HepG2 (cell line): ENCODE results near the gene TRMT1. TPM values are rescaled to one million over a fixed set of nuclear protein-coding genes. Genes with fewer than 3 reads are reported as not detected.

ENCODE experiments used
- ATAC-seq: fragments of 200-7000 bp; cut with Tn5 transposase; 3 replicates; pipeline ENCODE4 v1.9.1; 2020; ENCODE audit warnings: mild to moderate bottlenecking, moderate library complexity
- BruUV-seq: library from RNA; stranded (reverse); fragments of 400-500 nt; replicated peaks from 2 replicates; lab custom pipeline; 2021; lab: Mats Ljungman, UMichigan
- CTCF ChIA-PET: fragments of 300-600 bp; formaldehyde crosslinking; extraction: SDS; loops from one replicate; lab custom pipeline; 2021; ENCODE audit warnings: low total read pairs, inconsistent platforms, low intra/inter-chr PET ratio; lab: Yijun Ruan, JAX
- POLR2A ChIA-PET: fragments of 350-600 bp; sonication (Branson Sonifier 250); formaldehyde crosslinking; loops from one replicate; lab custom pipeline; 2020; ENCODE audit warnings: antibody characterized with exemption, inconsistent platforms; lab: Yijun Ruan, JAX
- DNase-seq: peaks from one replicate; pipeline ENCODE4 v3.0.0-alpha.2; 2015; ENCODE audit warnings: low spot score
- FAIRE-seq: peaks from 3 replicates; lab custom pipeline; 2011; peaks lifted over from hg19 to GRCh38; lab: Jason Lieb, UNC
- H2AFZ ChIP-seq: one replicate; pipeline ENCODE4 v1.6.1; 2011; ENCODE audit warnings: low read length, inconsistent platforms
- H3K27ac ChIP-seq: fragments of 300-600 bp; 3 replicates; pipeline ENCODE4 v1.8.0; 2011; ENCODE audit warnings: mixed run types, mild to moderate bottlenecking, mixed read lengths, low read length, inconsistent platforms; ENCODE audit not compliant: insufficient read depth; ENCODE audit errors: extremely low read length
- H3K27me3 ChIP-seq, 2 experiments: fragments of 200-600 bp in 1 of 2; 2 replicates in 1 of 2; 3 replicates in 1 of 2; pipeline versions ENCODE4 v1.6.0 to v1.8.0; 2011; ENCODE audit warnings: low read length in 2 of 2, mild to moderate bottlenecking in 2 of 2, moderate library complexity in 2 of 2, inconsistent platforms in 1 of 2; ENCODE audit not compliant: insufficient read depth in 2 of 2, control insufficient read depth in 1 of 2
- H3K36me3 ChIP-seq, 2 experiments: fragments of 200-600 bp in 1 of 2; replicated peaks in 1 of 2; 2 replicates in 1 of 2; 3 replicates in 1 of 2; pipeline versions ENCODE4 v1.5.1 to v1.8.0; 2011; ENCODE audit warnings: low read length in 2 of 2, inconsistent platforms in 1 of 2; ENCODE audit not compliant: insufficient read depth in 2 of 2, control insufficient read depth in 1 of 2
- H3K4me1 ChIP-seq: 2 replicates; pipeline ENCODE4 v1.5.1; 2012; ENCODE audit warnings: low read length, inconsistent platforms; ENCODE audit not compliant: insufficient read depth
- H3K4me2 ChIP-seq: 2 replicates; pipeline ENCODE4 v1.6.0; 2011; ENCODE audit warnings: low read depth, low read length, inconsistent platforms
- H3K4me3 ChIP-seq, 3 experiments: fragments of 200-600 bp in 1 of 3; sonication (generic), shearing (Covaris generic) in 1 of 3; replicated peaks in 1 of 3; 2 replicates each; pipeline ENCODE4 v1.5.1; 2011 to 2016; ENCODE audit warnings: low read length in 3 of 3, inconsistent platforms in 2 of 3, low read depth in 2 of 3, mild to moderate bottlenecking in 2 of 3, control low read depth in 1 of 3, mixed read lengths in 1 of 3; ENCODE audit not compliant: insufficient read depth in 1 of 3
- H3K79me2 ChIP-seq: one replicate; pipeline ENCODE4 v1.6.1; 2011; ENCODE audit warnings: low read length, inconsistent platforms; ENCODE audit not compliant: insufficient read depth
- H3K9ac ChIP-seq: 2 replicates; pipeline ENCODE4 v1.6.0; 2011; ENCODE audit warnings: mild to moderate bottlenecking, low read depth, low read length, inconsistent platforms; ENCODE audit not compliant: insufficient read depth
- H3K9me3 ChIP-seq: 2 replicates; pipeline ENCODE4 v1.5.1; 2012; ENCODE audit warnings: mild to moderate bottlenecking, low read length
- H4K20me1 ChIP-seq: 2 replicates; pipeline ENCODE4 v1.6.0; 2011; ENCODE audit warnings: inconsistent platforms, mild to moderate bottlenecking, low read length, moderate library complexity; ENCODE audit not compliant: insufficient read depth
- DZIP1 ChIP-seq: sonication (generic); formaldehyde crosslinking; IDR thresholded peaks from 2 replicates; pipeline ENCODE4 v1.5.0; 2020; ENCODE audit warnings: mild to moderate bottlenecking, missing genetic modification reagents
- FLYWCH1 ChIP-seq: sonication (generic); formaldehyde crosslinking; IDR thresholded peaks from 2 replicates; pipeline ENCODE4 v1.8.1; 2023; ENCODE audit warnings: mild to moderate bottlenecking, missing genetic modification reagents
- MBD4 ChIP-seq: IDR thresholded peaks from 2 replicates; pipeline ENCODE4 v1.6.1; 2012; ENCODE audit warnings: low read length, inconsistent platforms, borderline replicate concordance
- PLSCR1 ChIP-seq: sonication (generic); formaldehyde crosslinking; IDR thresholded peaks from 2 replicates; pipeline ENCODE4 v1.5.0; 2020; ENCODE audit warnings: missing genetic modification reagents, mild to moderate bottlenecking, borderline replicate concordance
- RBM39 ChIP-seq: fragments of 200-400 bp; formaldehyde crosslinking; IDR thresholded peaks from one replicate; pipeline ENCODE4 v1.6.1; 2018; ENCODE audit warnings: antibody characterized with exemption, mild to moderate bottlenecking, low read depth, low read length; ENCODE audit not compliant: poor library complexity, severe bottlenecking
- RFX3 ChIP-seq: IDR thresholded peaks from 2 replicates; pipeline ENCODE4 v1.6.1; 2016; ENCODE audit warnings: missing biosample characterization, missing genetic modification reagents
- RFX5 ChIP-seq: IDR thresholded peaks from 2 replicates; pipeline ENCODE4 v1.6.1; 2011; ENCODE audit warnings: low read depth, low read length, improper control_type of control experiment
- SP1 ChIP-seq, 2 experiments: fragments of 450-650 bp in 1 of 2; sonication (generic) in 1 of 2; formaldehyde crosslinking in 1 of 2; IDR thresholded peaks; 2 replicates each; pipeline versions ENCODE4 v1.4.0 to v1.6.1; 2016 to 2020; ENCODE audit warnings: missing genetic modification reagents in 1 of 2
- SP5 ChIP-seq: IDR thresholded peaks from 2 replicates; pipeline ENCODE4 v1.6.1; 2016; ENCODE audit warnings: low read depth, borderline replicate concordance
- SRSF1 ChIP-seq: fragments of 200-400 bp; formaldehyde crosslinking; optimal IDR thresholded peaks from 2 replicates; pipeline ENCODE3; 2017; ENCODE audit warnings: mild to moderate bottlenecking, low read depth, low read length, moderate library complexity
- ZKSCAN1 ChIP-seq: fragments of 150-350 bp; IDR thresholded peaks from 2 replicates; pipeline ENCODE4 v1.6.1; 2014; ENCODE audit warnings: low read length
- ZNF543 ChIP-seq: sonication (generic); formaldehyde crosslinking; IDR thresholded peaks from 2 replicates; pipeline ENCODE4 v1.4.0; 2020; ENCODE audit warnings: mild to moderate bottlenecking, missing genetic modification reagents
- ZNF557 ChIP-seq: sonication (generic); formaldehyde crosslinking; IDR thresholded peaks from 2 replicates; pipeline ENCODE4 v1.4.0; 2020; ENCODE audit warnings: missing genetic modification reagents
- ZNF629 ChIP-seq: sonication (generic); formaldehyde crosslinking; conservative IDR thresholded peaks from 2 replicates; pipeline ENCODE4 v1.5.0; 2020; ENCODE audit warnings: missing genetic modification reagents
- ZNF670 ChIP-seq: sonication (generic); formaldehyde crosslinking; IDR thresholded peaks from 2 replicates; pipeline ENCODE4 v1.8.0; 2022; ENCODE audit warnings: mild to moderate bottlenecking, missing genetic modification reagents, borderline replicate concordance
- ZZZ3 ChIP-seq: sonication (generic); formaldehyde crosslinking; IDR thresholded peaks from 2 replicates; pipeline ENCODE4 v1.4.0; 2020; ENCODE audit warnings: missing genetic modification reagents, mild to moderate bottlenecking, borderline replicate concordance
- WGBS: methylation state at CpG from one replicate; pipeline ENCODE4 v1.1.6; 2017; ENCODE audit warnings: low lambda C conversion rate; 5-methylcytosine and 5-hydroxymethylcytosine counted together
- in situ Hi-C: cut with HindIII; loops from 2 replicates; pipeline ENCODE4 v1.10.0; 2017; ENCODE audit warnings: low pct_unique_long_range_greater_than_20kb; ENCODE audit not compliant: extremely low pct_ligation_motif_present
- intact Hi-C: fragments of 100-400 bp; cut with micrococcal nuclease; formaldehyde crosslinking; loops from one replicate; pipeline ENCODE4 v1.10.0; 2022; ENCODE audit not compliant: unreplicated experiment
- polyA plus RNA-seq, 8 experiments: library from polyadenylated mRNA; depleted of rRNA in 3 of 8; stranded (reverse) in 7 of 8; unstranded in 1 of 8; fragments of >200 nt; fragmentation: Illumina TruSeq in 4 of 8; extraction: Trizol in 4 of 8; gene quantifications; 2 replicates each; pipeline versions ENCODE4 v1.2.1 to v1.2.3, GENCODE V29; 2011 to 2016; ENCODE audit warnings: low read depth in 4 of 8, missing spikeins in 1 of 8, mixed read lengths in 1 of 8; ENCODE audit not compliant: insufficient read depth in 1 of 8
- total RNA-seq, 5 experiments: library from RNA; depleted of rRNA; stranded (reverse); fragments of >200 nt; fragmentation: Illumina TruSeq; extraction: Trizol; gene quantifications; 2 replicates each; pipeline ENCODE4 v1.2.3, GENCODE V29; 2016; ENCODE audit warnings: low read depth in 1 of 5
- TF ChIP-seq, protein P1 (sequence below): sonication (generic); formaldehyde crosslinking; IDR thresholded peaks from 2 replicates; pipeline ENCODE4 v1.5.0; 2020; ENCODE audit warnings: mild to moderate bottlenecking, missing genetic modification reagents

The TRMT1 gene
- total and polyA plus RNA-seq, 2 of the 13 experiments (the other 11 are each of a cell fraction or from before 2014, with no cell fraction given): 35.5 to 44.1 TPM

DNA sequence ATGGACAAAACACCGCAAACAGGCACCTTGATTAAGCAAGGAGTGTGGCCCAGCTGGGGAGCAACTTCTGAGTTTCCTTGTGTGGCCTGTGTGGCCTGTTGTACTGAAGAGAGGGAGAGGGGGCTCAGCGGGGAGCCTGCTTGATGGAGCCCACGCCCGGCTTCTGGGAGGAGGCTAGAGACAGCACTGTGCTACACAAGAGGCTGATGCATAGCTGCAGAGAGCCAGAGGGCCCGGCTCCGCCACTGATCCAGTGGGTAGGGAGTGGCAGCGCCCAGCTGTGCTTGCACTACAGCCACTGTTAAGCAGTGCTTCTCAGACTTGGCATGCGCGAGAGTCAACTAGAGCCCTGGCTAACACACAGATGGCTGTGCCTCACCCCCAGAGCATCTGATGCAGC is 32.9 kb downstream of the TRMT1 start:
- H3K9me3 ChIP-seq: no peaks in the 10 kb centered on the region
- peaks cover 7 to 32% of the 10 kb centered on the region in 2 experiments; a peak in 4 of 5 replicates for H3K36me3 ChIP-seq
- H3K79me2 ChIP-seq: no peaks in the 10 kb centered on the region
- in situ Hi-C loops: no loop called here
- CTCF ChIA-PET: no interaction called here
- BruUV-seq: no TSS peak
- no peak for TF ChIP-seq SP1 (IDR thresholded peaks at IDR 0.05)
- no peak for TF ChIP-seq SP1 (CRISPR knock-in tag; IDR thresholded peaks at IDR 0.05)
- TF ChIP-seq ZNF629 (CRISPR knock-in tag): no peak
- TF ChIP-seq DZIP1 (CRISPR knock-in tag): no peak
- no peak for TF ChIP-seq FLYWCH1 (CRISPR knock-in tag)
- no peak for TF ChIP-seq SRSF1
- TF ChIP-seq RFX5: no peak
- TF ChIP-seq RFX3: no peak
- TF ChIP-seq ZNF670 (CRISPR knock-in tag): no peak
- TF ChIP-seq ZNF557 (CRISPR knock-in tag): no peak
- no peak for TF ChIP-seq MBD4
- TF ChIP-seq ZKSCAN1: no peak
- no peak for TF ChIP-seq PLSCR1
- no peak for TF ChIP-seq SP5 (CRISPR knock-in tag)
- no peak for TF ChIP-seq RBM39
- no peak for TF ChIP-seq ZNF543 (CRISPR knock-in tag)
- TF ChIP-seq, protein P1, sequence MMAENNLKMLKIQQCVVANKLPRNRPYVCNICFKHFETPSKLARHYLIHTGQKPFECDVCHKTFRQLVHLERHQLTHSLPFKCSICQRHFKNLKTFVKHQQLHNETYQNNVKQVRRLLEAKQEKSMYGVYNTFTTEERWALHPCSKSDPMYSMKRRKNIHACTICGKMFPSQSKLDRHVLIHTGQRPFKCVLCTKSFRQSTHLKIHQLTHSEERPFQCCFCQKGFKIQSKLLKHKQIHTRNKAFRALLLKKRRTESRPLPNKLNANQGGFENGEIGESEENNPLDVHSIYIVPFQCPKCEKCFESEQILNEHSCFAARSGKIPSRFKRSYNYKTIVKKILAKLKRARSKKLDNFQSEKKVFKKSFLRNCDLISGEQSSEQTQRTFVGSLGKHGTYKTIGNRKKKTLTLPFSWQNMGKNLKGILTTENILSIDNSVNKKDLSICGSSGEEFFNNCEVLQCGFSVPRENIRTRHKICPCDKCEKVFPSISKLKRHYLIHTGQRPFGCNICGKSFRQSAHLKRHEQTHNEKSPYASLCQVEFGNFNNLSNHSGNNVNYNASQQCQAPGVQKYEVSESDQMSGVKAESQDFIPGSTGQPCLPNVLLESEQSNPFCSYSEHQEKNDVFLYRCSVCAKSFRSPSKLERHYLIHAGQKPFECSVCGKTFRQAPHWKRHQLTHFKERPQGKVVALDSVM (CRISPR knock-in tag): no peak
- no peak for TF ChIP-seq ZZZ3 (CRISPR knock-in tag)
- TF ChIP-seq, all 625 proteins: peak for 0
- Histone ChIP-seq H3K4me2 (no peak overlapping the region), H3K27me3 (no peaks in the 10 kb centered on the region), H3K9ac (no peak overlapping the region), H3K27ac (no peak overlapping the region), H3K4me1 (peaks cover 11% of the 10 kb centered on the region), H4K20me1 (no peaks in the 10 kb centered on the region), H3K4me3 (no peak overlapping the region), H2AFZ (no peak overlapping the region)
- ATAC-seq (no peak), DNase-seq (no peak), FAIRE-seq (no peak)
- WGBS: 67% methylated on average over 3 of the region's 9 CpGs
- POLR2A ChIA-PET: no interaction called here
- intact Hi-C loops: no loop called here
